Measurements from ENCODE around the gene ZNF354B. TPM values are rescaled to one million over a fixed set of nuclear protein-coding genes. Genes with fewer than 3 reads are reported as not detected.

The ZNF354B gene
- total and polyA plus RNA-seq, 2 of the 8 experiments (the other 6 are each of a cell fraction or from before 2014, with no cell fraction given), result 5.0 to 10.8 TPM

DNA sequence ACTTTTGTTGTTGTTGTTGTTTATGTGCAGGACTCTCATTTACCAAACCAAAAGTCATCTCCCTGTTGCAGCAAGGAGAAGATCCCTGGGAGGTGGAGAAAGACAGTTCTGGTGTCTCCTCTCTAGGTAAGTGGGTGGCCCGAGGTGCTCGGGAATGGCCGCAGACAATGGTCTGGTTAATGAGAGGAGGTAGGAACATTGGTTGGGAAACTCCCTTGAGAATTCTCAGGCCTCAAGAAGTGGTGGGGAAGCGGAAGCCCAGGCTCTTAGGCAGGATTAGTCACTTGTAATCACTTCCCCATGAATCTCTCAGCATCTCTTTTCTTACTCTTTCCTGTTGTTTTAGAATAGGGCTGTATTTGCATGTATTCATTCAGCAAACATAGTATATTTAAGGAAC lies 7.2 kb downstream of the ZNF354B start:
- Histone ChIP-seq H2BK5ac (ENCODE audit: low read depth, low read length) (no peak overlapping the region), H3K27me3 (replicated peaks in 1 of 4; ENCODE audit: control insufficient read depth in 3 of 4, extremely low read depth in 1 of 4, insufficient read depth in 3 of 4, low read length in 3 of 4) (no peaks in the 10 kb centered on the region), H3K9ac (replicated peaks in 1 of 4; ENCODE audit: extremely low read depth in 1 of 4, low read depth in 3 of 4, low read length in 3 of 4) (no peak overlapping the region), H4K5ac (ENCODE audit: insufficient read length, low read depth, low read length) (no peak overlapping the region), H3K4me3 (ENCODE audit: extremely low read depth in 1 of 4, insufficient read depth in 2 of 4, low read depth in 3 of 4, low read length in 4 of 4) (no peak overlapping the region), H3K4me2 (ENCODE audit: insufficient read depth in 1 of 2, low read depth in 2 of 2, low read length in 2 of 2) (no peak overlapping the region), H3K36me3 (ENCODE audit: control insufficient read depth in 2 of 4, insufficient read depth in 4 of 4, low read length in 3 of 4) (peaks cover 0 to 23% (median 8%) of the 10 kb centered on the region in 4 experiments; a peak in 4 of 8 replicates), H3K23ac (ENCODE audit: insufficient read length) (no peak overlapping the region), H2BK12ac (ENCODE audit: low read depth, low read length) (no peak overlapping the region), H3K79me1 (ENCODE audit: low read depth, low read length) (no peaks in the 10 kb centered on the region), H2BK120ac (replicated peaks; ENCODE audit: low read depth, low read length) (no peak overlapping the region), H3K4ac (replicated peaks; ENCODE audit: insufficient read length, low read depth, low read length) (no peak overlapping the region), H2BK20ac (ENCODE audit: low read length) (no peak overlapping the region), H3K56ac (replicated peaks; ENCODE audit: insufficient read length, low read depth, low read length) (no peak overlapping the region), H2AFZ (ENCODE audit: low read length) (no peak overlapping the region), H2BK15ac (ENCODE audit: low read length) (no peak overlapping the region), H3K14ac (ENCODE audit: insufficient read length) (no peak overlapping the region), H3K27ac (ENCODE audit: low read depth, low read length) (no peak overlapping the region), H3K9me3 (ENCODE audit: insufficient read depth in 2 of 2, low read depth in 1 of 2, low read length in 1 of 2) (no peaks in the 10 kb centered on the region), H3K18ac (ENCODE audit: extremely low read depth, low read length) (no peak overlapping the region), H3K23me2 (ENCODE audit: low read depth, low read length) (no peaks in the 10 kb centered on the region), H4K20me1 (replicated peaks in 1 of 2; ENCODE audit: control insufficient read depth in 1 of 2, insufficient read depth in 2 of 2, low read length in 2 of 2) (peaks cover 0 to 2% of the 10 kb centered on the region in 2 experiments), H3K79me2 (ENCODE audit: control insufficient read depth in 1 of 2, insufficient read depth in 2 of 2, low read length in 2 of 2) (no peaks in the 10 kb centered on the region; a peak in 1 of 4 replicates), H4K91ac (replicated peaks; ENCODE audit: insufficient read length, low read length) (no peak overlapping the region), H4K8ac (ENCODE audit: extremely low read depth, insufficient read depth, low read length) (no peak overlapping the region), H3K4me1 (replicated peaks in 1 of 4; ENCODE audit: control insufficient read depth in 3 of 4, insufficient read depth in 4 of 4, low read length in 3 of 4) (no peaks in the 10 kb centered on the region), H2AK5ac (ENCODE audit: low read depth, low read length) (no peak overlapping the region)
- TF ChIP-seq SP4 (IDR thresholded peaks at IDR 0.05; ENCODE audit: low read length) (no peak), CBX8 (IDR thresholded peaks at IDR 0.05; ENCODE audit: borderline replicate concordance, low read depth, low read length) (no peak), SIX5 (IDR thresholded peaks at IDR 0.05; ENCODE audit: low read depth, low read length) (no peak), RAD21 (IDR thresholded peaks at IDR 0.05 in 1 of 2, conservative IDR thresholded peaks at IDR 0.05 in 1 of 2; ENCODE audit: low read depth in 2 of 2, low read length in 2 of 2) (no peak), EP300 (IDR thresholded peaks at IDR 0.05; ENCODE audit: borderline replicate concordance in 1 of 2, low read depth in 2 of 2, low read length in 2 of 2) (no peak)
- FAIRE-seq (no peak), DNase-seq (ENCODE audit: low read depth in 1 of 2, low spot score in 2 of 2) (no peak)
- CTCF ChIA-PET (ENCODE audit: partially characterized antibody), result no interaction called here
- POLR2A ChIA-PET (ENCODE audit: partially characterized antibody), result no interaction called here
- 87% methylated on average over 4 of the region's 4 CpGs; no CpG with 5 or more reads in 1 of the 2 experiments for WGBS, 2 experiments (ENCODE audit: extremely low coverage in 1 of 2, insufficient coverage in 1 of 2, insufficient read length in 1 of 2, insufficient replicate concordance in 2 of 2, low coverage in 1 of 2, low lambda C conversion rate in 2 of 2, missing lambda C conversion rate in 1 of 2)

Data from H1 (cell line).